ENCODE data around the gene AMN1.
"Not testable (repeated sequence)": the region's sequence is repeated elsewhere in the genome, so short reads cannot be mapped to it uniquely, and the experiment has no call there.

AMN1 gene

DNA sequence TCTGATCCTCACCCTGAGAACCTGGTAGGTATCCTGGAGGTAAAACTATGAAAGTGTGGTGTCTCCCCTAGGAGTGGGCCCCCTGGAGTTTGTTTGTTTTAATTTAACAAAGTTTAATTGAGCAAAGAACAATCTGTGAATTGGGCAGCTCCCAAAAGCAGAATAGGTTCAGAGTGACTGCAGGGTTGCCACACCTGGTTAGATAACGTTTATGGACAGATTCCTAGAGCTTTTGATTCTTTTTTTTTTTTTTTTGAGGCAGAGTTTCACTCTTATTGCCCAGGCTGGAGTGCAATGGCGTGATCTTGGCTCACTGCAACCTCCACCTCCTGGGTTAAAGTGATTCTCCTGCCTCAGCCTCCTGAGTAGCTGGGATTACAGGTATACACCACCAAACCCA is 59.2 kb downstream of the AMN1 start:
- H3K4me1 ChIP-seq (ENCODE audit: control insufficient read depth, insufficient read depth, low read length); H3K9me3 ChIP-seq (ENCODE audit: control insufficient read depth, insufficient read depth, low read depth, low read length); H3K27ac ChIP-seq (ENCODE audit: extremely low read depth, low read depth, low read length); POLR2A ChIA-PET; H3K4me3 ChIP-seq (ENCODE audit: low read depth, low read length); H3K36me3 ChIP-seq (ENCODE audit: control insufficient read depth in 2 of 2, insufficient read depth in 1 of 2, low read length in 2 of 2): not testable (repeated sequence)
- CTCF ChIA-PET, result interaction anchor here (1.2 to 1.7 kb wide), 4 partner anchors 12 to 416 kb away, joined by 3 to 6 read pairs (median 4); no protein-coding TSS in a partner anchor

DNA sequence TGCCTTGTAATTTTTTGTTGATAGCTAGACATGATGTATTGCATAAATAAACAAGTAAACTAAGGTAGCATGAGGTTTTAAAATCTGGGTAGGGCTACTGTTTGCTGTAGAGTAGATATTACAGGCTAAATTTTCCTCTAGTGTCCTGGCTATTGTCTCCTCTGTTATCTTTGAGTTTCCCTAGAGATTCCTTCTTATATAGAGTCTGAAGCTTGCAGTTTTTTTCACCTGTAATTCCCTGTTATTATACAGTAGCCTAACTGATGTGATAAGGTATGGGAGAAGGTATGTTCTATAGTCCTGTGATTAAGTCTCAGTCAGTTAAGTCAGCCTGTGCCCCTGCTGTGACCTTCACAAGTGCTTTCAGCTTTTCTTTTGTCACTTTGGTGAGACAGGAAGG is 59.8 kb downstream of the AMN1 start:
- Histone ChIP-seq H3K27ac (ENCODE audit: extremely low read depth, low read depth, low read length) (no peak overlapping the region), H3K36me3 (ENCODE audit: control insufficient read depth in 2 of 2, insufficient read depth in 1 of 2, low read length in 2 of 2) (no peaks in the 10 kb centered on the region), H3K4me1 (ENCODE audit: control insufficient read depth, insufficient read depth, low read length) (no peaks in the 10 kb centered on the region), H3K4me3 (ENCODE audit: low read depth, low read length) (no peak overlapping the region), H3K9me3 (ENCODE audit: control insufficient read depth, insufficient read depth, low read depth, low read length) (no peaks in the 10 kb centered on the region)
- POLR2A ChIA-PET, result no interaction called here
- CTCF ChIA-PET, result interaction anchor here (0.6 to 1.7 kb wide), 5 partner anchors 9 to 416 kb away, joined by 3 to 6 read pairs (median 4); no protein-coding TSS in a partner anchor
- TF ChIP-seq, protein P1, sequence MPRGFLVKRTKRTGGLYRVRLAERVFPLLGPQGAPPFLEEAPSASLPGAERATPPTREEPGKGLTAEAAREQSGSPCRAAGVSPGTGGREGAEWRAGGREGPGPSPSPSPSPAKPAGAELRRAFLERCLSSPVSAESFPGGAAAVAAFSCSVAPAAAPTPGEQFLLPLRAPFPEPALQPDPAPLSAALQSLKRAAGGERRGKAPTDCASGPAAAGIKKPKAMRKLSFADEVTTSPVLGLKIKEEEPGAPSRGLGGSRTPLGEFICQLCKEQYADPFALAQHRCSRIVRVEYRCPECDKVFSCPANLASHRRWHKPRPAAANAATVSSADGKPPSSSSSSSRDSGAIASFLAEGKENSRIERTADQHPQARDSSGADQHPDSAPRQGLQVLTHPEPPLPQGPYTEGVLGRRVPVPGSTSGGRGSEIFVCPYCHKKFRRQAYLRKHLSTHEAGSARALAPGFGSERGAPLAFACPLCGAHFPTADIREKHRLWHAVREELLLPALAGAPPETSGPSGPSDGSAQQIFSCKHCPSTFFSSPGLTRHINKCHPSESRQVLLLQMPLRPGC (tag by site-specific recombination; IDR thresholded peaks at IDR 0.05), result no peak
- peak; percentile 79 for TF ChIP-seq SETDB1 (IDR thresholded peaks at IDR 0.05; ENCODE audit: insufficient read length, low read length)

DNA sequence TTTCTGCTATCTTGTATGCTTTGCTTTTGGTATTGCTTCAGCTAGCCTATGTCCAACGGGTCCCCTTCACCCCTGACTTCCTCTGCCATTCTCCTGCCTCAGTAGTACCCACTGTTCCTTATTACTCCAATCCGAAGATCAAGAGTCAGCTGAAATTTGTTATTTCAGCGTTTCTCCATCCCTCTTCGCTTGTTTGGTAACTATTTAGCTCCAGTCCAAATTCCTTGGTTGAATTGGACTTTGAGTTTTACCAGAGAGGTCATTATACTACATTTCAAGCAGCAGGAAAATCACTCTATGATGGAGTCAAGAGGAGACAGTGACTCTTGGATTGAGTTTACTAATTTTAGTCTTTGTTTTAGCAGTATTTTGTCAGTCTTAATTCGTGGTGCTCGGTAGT is 64.8 kb downstream of the AMN1 start:
- H3K27ac ChIP-seq (ENCODE audit: extremely low read depth, low read depth, low read length), result no peak overlapping the region
- H3K36me3 ChIP-seq (ENCODE audit: control insufficient read depth in 2 of 2, insufficient read depth in 1 of 2, low read length in 2 of 2), result no peaks in the 10 kb centered on the region
- ChIA-PET POLR2A (no interaction called here), CTCF (no interaction called here)
- H3K4me1 ChIP-seq (ENCODE audit: control insufficient read depth, insufficient read depth, low read length), result no peaks in the 10 kb centered on the region
- H3K9me3 ChIP-seq (ENCODE audit: control insufficient read depth, insufficient read depth, low read depth, low read length), result no peaks in the 10 kb centered on the region
- H3K4me3 ChIP-seq (ENCODE audit: low read depth, low read length), result no peak overlapping the region
- TF ChIP-seq ZNF548 (tag by site-specific recombination; IDR thresholded peaks at IDR 0.05) (no peak), YY2 (tag by site-specific recombination; IDR thresholded peaks at IDR 0.05) (no peak), ZNF701 (tag by site-specific recombination; IDR thresholded peaks at IDR 0.05) (no peak), ZFP41 (tag by site-specific recombination; IDR thresholded peaks at IDR 0.05; ENCODE audit: borderline replicate concordance) (no peak), ZXDB (tag by site-specific recombination; IDR thresholded peaks at IDR 0.05) (no peak), WT1 (tag by site-specific recombination; IDR thresholded peaks at IDR 0.05) (no peak), ZSCAN30 (tag by site-specific recombination; IDR thresholded peaks at IDR 0.05) (no peak)
- TF ChIP-seq, protein P2, sequence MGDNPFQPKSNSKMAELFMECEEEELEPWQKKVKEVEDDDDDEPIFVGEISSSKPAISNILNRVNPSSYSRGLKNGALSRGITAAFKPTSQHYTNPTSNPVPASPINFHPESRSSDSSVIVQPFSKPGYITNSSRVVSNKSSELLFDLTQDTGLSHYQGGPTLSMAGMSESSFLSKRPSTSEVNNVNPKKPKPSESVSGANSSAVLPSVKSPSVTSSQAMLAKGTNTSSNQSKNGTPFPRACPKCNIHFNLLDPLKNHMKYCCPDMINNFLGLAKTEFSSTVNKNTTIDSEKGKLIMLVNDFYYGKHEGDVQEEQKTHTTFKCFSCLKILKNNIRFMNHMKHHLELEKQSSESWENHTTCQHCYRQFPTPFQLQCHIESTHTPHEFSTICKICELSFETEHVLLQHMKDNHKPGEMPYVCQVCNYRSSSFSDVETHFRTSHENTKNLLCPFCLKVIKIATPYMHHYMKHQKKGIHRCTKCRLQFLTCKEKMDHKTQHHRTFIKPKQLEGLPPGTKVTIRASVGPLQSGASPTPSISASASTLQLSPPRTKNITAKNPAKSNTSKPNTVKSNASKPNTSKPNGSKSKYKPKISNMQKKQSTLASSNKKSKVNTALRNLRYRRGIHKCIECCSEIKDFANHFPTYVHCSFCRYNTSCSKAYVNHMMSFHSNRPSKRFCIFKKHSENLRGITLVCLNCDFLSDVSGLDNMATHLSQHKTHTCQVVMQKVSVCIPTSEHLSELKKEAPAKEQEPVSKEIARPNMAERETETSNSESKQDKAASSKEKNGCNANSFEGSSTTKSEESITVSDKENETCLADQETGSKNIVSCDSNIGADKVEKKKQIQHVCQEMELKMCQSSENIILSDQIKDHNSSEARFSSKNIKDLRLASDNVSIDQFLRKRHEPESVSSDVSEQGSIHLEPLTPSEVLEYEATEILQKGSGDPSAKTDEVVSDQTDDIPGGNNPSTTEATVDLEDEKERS (tag by site-specific recombination; IDR thresholded peaks at IDR 0.05), result no peak
- TF ChIP-seq, protein P3, sequence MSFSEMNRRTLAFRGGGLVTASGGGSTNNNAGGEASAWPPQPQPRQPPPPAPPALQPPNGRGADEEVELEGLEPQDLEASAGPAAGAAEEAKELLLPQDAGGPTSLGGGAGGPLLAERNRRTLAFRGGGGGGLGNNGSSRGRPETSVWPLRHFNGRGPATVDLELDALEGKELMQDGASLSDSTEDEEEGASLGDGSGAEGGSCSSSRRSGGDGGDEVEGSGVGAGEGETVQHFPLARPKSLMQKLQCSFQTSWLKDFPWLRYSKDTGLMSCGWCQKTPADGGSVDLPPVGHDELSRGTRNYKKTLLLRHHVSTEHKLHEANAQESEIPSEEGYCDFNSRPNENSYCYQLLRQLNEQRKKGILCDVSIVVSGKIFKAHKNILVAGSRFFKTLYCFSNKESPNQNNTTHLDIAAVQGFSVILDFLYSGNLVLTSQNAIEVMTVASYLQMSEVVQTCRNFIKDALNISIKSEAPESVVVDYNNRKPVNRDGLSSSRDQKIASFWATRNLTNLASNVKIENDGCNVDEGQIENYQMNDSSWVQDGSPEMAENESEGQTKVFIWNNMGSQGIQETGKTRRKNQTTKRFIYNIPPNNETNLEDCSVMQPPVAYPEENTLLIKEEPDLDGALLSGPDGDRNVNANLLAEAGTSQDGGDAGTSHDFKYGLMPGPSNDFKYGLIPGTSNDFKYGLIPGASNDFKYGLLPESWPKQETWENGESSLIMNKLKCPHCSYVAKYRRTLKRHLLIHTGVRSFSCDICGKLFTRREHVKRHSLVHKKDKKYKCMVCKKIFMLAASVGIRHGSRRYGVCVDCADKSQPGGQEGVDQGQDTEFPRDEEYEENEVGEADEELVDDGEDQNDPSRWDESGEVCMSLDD (tag by site-specific recombination; IDR thresholded peaks at IDR 0.05), result no peak

DNA sequence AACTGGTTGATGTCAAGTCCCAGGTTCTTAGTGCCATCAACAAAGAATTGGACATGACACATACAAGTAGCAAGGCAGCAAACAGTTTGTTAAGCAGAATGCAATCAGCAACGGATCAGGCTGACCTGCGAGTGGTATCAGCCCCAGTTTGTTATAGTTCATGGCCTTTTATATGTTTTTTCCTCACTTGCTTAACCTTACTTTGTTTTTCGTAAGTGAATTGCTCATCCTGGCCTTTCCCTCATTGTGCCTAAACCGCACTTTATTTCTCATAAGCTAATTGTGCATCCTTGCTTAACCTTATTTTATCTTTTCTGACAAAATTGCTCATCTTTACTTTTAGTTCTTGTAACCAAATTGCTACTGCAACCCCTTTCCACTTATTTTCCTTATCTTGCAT is 65.2 kb downstream of the AMN1 start:
- H3K4me3 ChIP-seq (ENCODE audit: low read depth, low read length), result no peak overlapping the region
- POLR2A ChIA-PET, result no interaction called here
- no peaks in the 10 kb centered on the region for H3K36me3 ChIP-seq (ENCODE audit: control insufficient read depth in 2 of 2, insufficient read depth in 1 of 2, low read length in 2 of 2)
- no peaks in the 10 kb centered on the region for H3K9me3 ChIP-seq (ENCODE audit: control insufficient read depth, insufficient read depth, low read depth, low read length)
- H3K4me1 ChIP-seq (ENCODE audit: control insufficient read depth, insufficient read depth, low read length), result no peaks in the 10 kb centered on the region
- H3K27ac ChIP-seq (ENCODE audit: extremely low read depth, low read depth, low read length), result no peak overlapping the region
- CTCF ChIA-PET, result no interaction called here
- TF ChIP-seq ZNF548 (tag by site-specific recombination; IDR thresholded peaks at IDR 0.05), result no peak
- TF ChIP-seq, protein P4, sequence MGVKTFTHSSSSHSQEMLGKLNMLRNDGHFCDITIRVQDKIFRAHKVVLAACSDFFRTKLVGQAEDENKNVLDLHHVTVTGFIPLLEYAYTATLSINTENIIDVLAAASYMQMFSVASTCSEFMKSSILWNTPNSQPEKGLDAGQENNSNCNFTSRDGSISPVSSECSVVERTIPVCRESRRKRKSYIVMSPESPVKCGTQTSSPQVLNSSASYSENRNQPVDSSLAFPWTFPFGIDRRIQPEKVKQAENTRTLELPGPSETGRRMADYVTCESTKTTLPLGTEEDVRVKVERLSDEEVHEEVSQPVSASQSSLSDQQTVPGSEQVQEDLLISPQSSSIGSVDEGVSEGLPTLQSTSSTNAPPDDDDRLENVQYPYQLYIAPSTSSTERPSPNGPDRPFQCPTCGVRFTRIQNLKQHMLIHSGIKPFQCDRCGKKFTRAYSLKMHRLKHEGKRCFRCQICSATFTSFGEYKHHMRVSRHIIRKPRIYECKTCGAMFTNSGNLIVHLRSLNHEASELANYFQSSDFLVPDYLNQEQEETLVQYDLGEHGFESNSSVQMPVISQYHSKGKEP (tag by site-specific recombination; IDR thresholded peaks at IDR 0.05), result no peak
- TF ChIP-seq, protein P5, sequence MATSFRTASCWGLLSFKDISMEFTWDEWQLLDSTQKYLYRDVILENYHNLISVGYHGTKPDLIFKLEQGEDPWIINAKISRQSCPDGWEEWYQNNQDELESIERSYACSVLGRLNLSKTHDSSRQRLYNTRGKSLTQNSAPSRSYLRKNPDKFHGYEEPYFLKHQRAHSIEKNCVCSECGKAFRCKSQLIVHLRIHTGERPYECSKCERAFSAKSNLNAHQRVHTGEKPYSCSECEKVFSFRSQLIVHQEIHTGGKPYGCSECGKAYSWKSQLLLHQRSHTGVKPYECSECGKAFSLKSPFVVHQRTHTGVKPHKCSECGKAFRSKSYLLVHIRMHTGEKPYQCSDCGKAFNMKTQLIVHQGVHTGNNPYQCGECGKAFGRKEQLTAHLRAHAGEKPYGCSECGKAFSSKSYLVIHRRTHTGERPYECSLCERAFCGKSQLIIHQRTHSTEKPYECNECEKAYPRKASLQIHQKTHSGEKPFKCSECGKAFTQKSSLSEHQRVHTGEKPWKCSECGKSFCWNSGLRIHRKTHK (tag by site-specific recombination; IDR thresholded peaks at IDR 0.05), result no peak
